Measurements from ENCODE around the gene DAPK1.

DAPK1 gene

GRCh38 chr9:87516222-87516925, 18.7 kb downstream of the DAPK1 start:
- Histone ChIP-seq H2AFZ (ENCODE audit: low read depth, low read length) (no peak overlapping the region), H4K20me1 (ENCODE audit: insufficient read depth, low read length) (no peaks in the 10 kb centered on the region), H3K27ac (ENCODE audit: low read length) (no peak overlapping the region), H3K36me3 (ENCODE audit: insufficient read depth, low read length) (no peaks in the 10 kb centered on the region), H3K27me3 (ENCODE audit: insufficient read depth, low read length, poor library complexity) (no peaks in the 10 kb centered on the region), H3K4me1 (ENCODE audit: insufficient read depth, low read length) (no peaks in the 10 kb centered on the region), H3K9me3 (ENCODE audit: insufficient read depth, low read length, severe bottlenecking) (no peaks in the 10 kb centered on the region), H3K4me3 (ENCODE audit: low read depth in 1 of 2, low read length in 2 of 2) (no peak overlapping the region), H3K79me2 (ENCODE audit: insufficient read depth, low read length) (no peaks in the 10 kb centered on the region), H3K9ac (ENCODE audit: low read depth, low read length) (no peak overlapping the region), H3K4me2 (ENCODE audit: insufficient read depth, low read length) (no peak overlapping the region)
- DNase-seq: no peak
- no peak for ATAC-seq (ENCODE audit: insufficient read depth, low read depth)
- TF ChIP-seq EZH2 (IDR thresholded peaks at IDR 0.05; ENCODE audit: borderline replicate concordance, low read depth, low read length, severe bottlenecking): no peak
- TF ChIP-seq CTCF (IDR thresholded peaks at IDR 0.05; ENCODE audit: borderline replicate concordance, extremely low read depth, low read length, poor library complexity, severe bottlenecking): no peak

- H3K36me3 ChIP-seq (ENCODE audit: insufficient read depth, low read length): no peaks in the 10 kb centered on the region
- ATAC-seq (ENCODE audit: insufficient read depth, low read depth) (no peak), DNase-seq (no peak)
- H3K27ac ChIP-seq (ENCODE audit: low read length): no peak overlapping the region
- no peaks in the 10 kb centered on the region for H3K4me1 ChIP-seq (ENCODE audit: insufficient read depth, low read length)
- TF ChIP-seq CTCF (IDR thresholded peaks at IDR 0.05; ENCODE audit: borderline replicate concordance, extremely low read depth, low read length, poor library complexity, severe bottlenecking) (no peak), EZH2 (IDR thresholded peaks at IDR 0.05; ENCODE audit: borderline replicate concordance, low read depth, low read length, severe bottlenecking) (no peak)
- no peaks in the 10 kb centered on the region for H4K20me1 ChIP-seq (ENCODE audit: insufficient read depth, low read length)
- no peaks in the 10 kb centered on the region for H3K79me2 ChIP-seq (ENCODE audit: insufficient read depth, low read length)
- H3K9me3 ChIP-seq (ENCODE audit: insufficient read depth, low read length, severe bottlenecking): no peaks in the 10 kb centered on the region
- no peak overlapping the region for H3K4me2 ChIP-seq (ENCODE audit: insufficient read depth, low read length)
- no peak overlapping the region for H3K4me3 ChIP-seq (ENCODE audit: low read depth in 1 of 2, low read length in 2 of 2)
- H3K9ac ChIP-seq (ENCODE audit: low read depth, low read length): no peak overlapping the region
- no peaks in the 10 kb centered on the region for H3K27me3 ChIP-seq (ENCODE audit: insufficient read depth, low read length, poor library complexity)
- H2AFZ ChIP-seq (ENCODE audit: low read depth, low read length): no peak overlapping the region
Measured at GRCh38 chr9:87516926-87517290, 19.2 kb downstream of the DAPK1 start.

GRCh38 chr9:87517732-87518131, 20.1 kb downstream of the DAPK1 start:
- Histone ChIP-seq H3K27ac (ENCODE audit: low read length) (no peak overlapping the region), H3K4me3 (ENCODE audit: low read depth in 1 of 2, low read length in 2 of 2) (no peak overlapping the region), H2AFZ (ENCODE audit: low read depth, low read length) (no peak overlapping the region), H3K9ac (ENCODE audit: low read depth, low read length) (no peak overlapping the region), H3K4me1 (ENCODE audit: insufficient read depth, low read length) (no peaks in the 10 kb centered on the region), H3K27me3 (ENCODE audit: insufficient read depth, low read length, poor library complexity) (no peaks in the 10 kb centered on the region), H3K4me2 (ENCODE audit: insufficient read depth, low read length) (no peak overlapping the region), H4K20me1 (ENCODE audit: insufficient read depth, low read length) (no peaks in the 10 kb centered on the region), H3K79me2 (ENCODE audit: insufficient read depth, low read length) (no peaks in the 10 kb centered on the region), H3K36me3 (ENCODE audit: insufficient read depth, low read length) (no peaks in the 10 kb centered on the region), H3K9me3 (ENCODE audit: insufficient read depth, low read length, severe bottlenecking) (no peaks in the 10 kb centered on the region)
- ATAC-seq (ENCODE audit: insufficient read depth, low read depth): no peak
- peak; percentile 5 for DNase-seq
- no peak for TF ChIP-seq EZH2 (IDR thresholded peaks at IDR 0.05; ENCODE audit: borderline replicate concordance, low read depth, low read length, severe bottlenecking)
- TF ChIP-seq CTCF (IDR thresholded peaks at IDR 0.05; ENCODE audit: borderline replicate concordance, extremely low read depth, low read length, poor library complexity, severe bottlenecking): no peak

All from DND-41 (cell line).